Endothelial cell of umbilical vein (primary cell): ENCODE results near the gene BCR. TPM values are rescaled to one million over a fixed set of nuclear protein-coding genes. Genes with fewer than 3 reads are reported as not detected.

Experiments used
- BruUV-seq: library from RNA; stranded (reverse); fragments of 400-500 nt; replicated peaks from 2 replicates; lab custom pipeline; 2021; lab: Mats Ljungman, UMichigan
- CTCF ChIA-PET: fragments of 300-600, 350-600 bp; sonication (Branson Sonifier 250); formaldehyde crosslinking; loops from one replicate; lab custom pipeline; 2021; ENCODE audit warnings: antibody characterized with exemption, inconsistent platforms; lab: Charles Lee
- POLR2A ChIA-PET: fragments of 300-600, 350-600 bp; sonication (Branson Sonifier 250); formaldehyde crosslinking; loops from one replicate; lab custom pipeline; 2021; ENCODE audit warnings: antibody characterized with exemption, inconsistent platforms; lab: Charles Lee
- DNase-seq: peaks from one replicate; pipeline ENCODE4 v3.0.0-alpha.2; 2011; ENCODE audit warnings: low read depth, low spot score
- FAIRE-seq: peaks from 2 replicates; lab custom pipeline; 2011; peaks lifted over from hg19 to GRCh38; lab: Jason Lieb, UNC
- H2AFZ ChIP-seq: 2 replicates; pipeline ENCODE4 v1.6.0; 2012; ENCODE audit warnings: low read depth, low read length, control low read depth, inconsistent platforms
- H3K27ac ChIP-seq: 2 replicates; pipeline ENCODE4 v1.5.1; 2011; ENCODE audit warnings: low read depth, mild to moderate bottlenecking, control low read depth, low read length, moderate library complexity; ENCODE audit not compliant: insufficient read depth
- H3K27me3 ChIP-seq, 2 experiments: 2 replicates each; pipeline versions ENCODE4 v1.6.0 to v1.6.1; 2011; ENCODE audit warnings: low read length in 2 of 2, mixed read lengths in 1 of 2; ENCODE audit not compliant: control insufficient read depth in 2 of 2, insufficient read depth in 2 of 2
- H3K36me3 ChIP-seq, 2 experiments: 2 replicates in 1 of 2; 3 replicates in 1 of 2; pipeline ENCODE4 v1.5.1; 2011; ENCODE audit warnings: low read length in 2 of 2, mild to moderate bottlenecking in 1 of 2, moderate library complexity in 1 of 2; ENCODE audit not compliant: control insufficient read depth in 2 of 2, insufficient read depth in 2 of 2; ENCODE audit errors: extremely low read depth in 1 of 2
- H3K4me1 ChIP-seq: 3 replicates; pipeline ENCODE4 v1.5.1; 2011; ENCODE audit warnings: mild to moderate bottlenecking, low read length; ENCODE audit not compliant: control insufficient read depth, insufficient read depth; ENCODE audit errors: extremely low read depth
- H3K4me2 ChIP-seq: 2 replicates; pipeline ENCODE4 v1.6.1; 2011; ENCODE audit warnings: low read length, control low read depth, mixed read lengths; ENCODE audit not compliant: insufficient read depth
- H3K4me3 ChIP-seq, 3 experiments: fragments of 200-600 bp in 1 of 3; sonication (generic), shearing (Covaris generic) in 1 of 3; replicated peaks in 1 of 3; 2 replicates each; pipeline ENCODE4 v1.5.1; 2011 to 2016; ENCODE audit warnings: control low read depth in 3 of 3, low read length in 3 of 3, mild to moderate bottlenecking in 2 of 3, inconsistent platforms in 1 of 3, low read depth in 1 of 3, moderate library complexity in 1 of 3; ENCODE audit not compliant: insufficient read depth in 1 of 3
- H3K79me2 ChIP-seq: 2 replicates; pipeline ENCODE4 v1.6.0; 2012; ENCODE audit warnings: low read length, inconsistent platforms; ENCODE audit not compliant: control insufficient read depth, insufficient read depth
- H3K9ac ChIP-seq: replicated peaks from 2 replicates; pipeline ENCODE3; 2011; ENCODE audit warnings: low read length, control low read depth; ENCODE audit not compliant: insufficient read depth; ENCODE audit errors: extremely low read depth
- H3K9me1 ChIP-seq: replicated peaks from 3 replicates; pipeline ENCODE4 v1.6.0; 2011; ENCODE audit warnings: mild to moderate bottlenecking, low read length; ENCODE audit not compliant: control insufficient read depth, insufficient read depth; ENCODE audit errors: extremely low read depth
- H3K9me3 ChIP-seq: replicated peaks from 2 replicates; pipeline ENCODE4 v1.5.1; 2012; ENCODE audit warnings: low read length, inconsistent platforms; ENCODE audit not compliant: control insufficient read depth, insufficient read depth
- H4K20me1 ChIP-seq: replicated peaks from 2 replicates; pipeline ENCODE3; 2011; ENCODE audit warnings: mild to moderate bottlenecking, low read length; ENCODE audit not compliant: control insufficient read depth, insufficient read depth; ENCODE audit errors: extremely low read depth
- CTCF ChIP-seq, 2 donors: IDR thresholded peaks; 1 replicate in 1 of 2; 2 replicates in 1 of 2; pipeline ENCODE4 v1.5.1; 2011; ENCODE audit warnings: low read length in 2 of 2, mild to moderate bottlenecking in 2 of 2, moderate library complexity in 2 of 2, control low read depth in 1 of 2, inconsistent platforms in 1 of 2, low read depth in 1 of 2; ENCODE audit not compliant: insufficient read depth in 1 of 2; ENCODE audit errors: extremely low read depth in 1 of 2
- FOS ChIP-seq: IDR thresholded peaks from 2 replicates; pipeline ENCODE4 v1.6.1; 2011; ENCODE audit warnings: mild to moderate bottlenecking, low read length, moderate library complexity, borderline replicate concordance; ENCODE audit not compliant: insufficient read depth
- GATA2 ChIP-seq: IDR thresholded peaks from 2 replicates; pipeline ENCODE4 v1.7.0; 2011; ENCODE audit warnings: low read depth, mild to moderate bottlenecking, moderate library complexity, mixed read lengths, low read length; ENCODE audit not compliant: insufficient read length, insufficient read depth
- POLR2AphosphoS5 ChIP-seq: IDR thresholded peaks from 2 replicates; pipeline ENCODE4 v1.6.1; 2012; ENCODE audit warnings: low read depth, mild to moderate bottlenecking, control low read depth, low read length, moderate library complexity; ENCODE audit not compliant: insufficient read depth
- dilution Hi-C: fragments of 300-500 bp; cut with MboI; formaldehyde crosslinking; loops from one replicate; pipeline ENCODE4 v1.15.0; 2019; ENCODE audit warnings: low sequenced_read_pairs; ENCODE audit not compliant: extremely low pct_ligation_motif_present
- intact Hi-C: fragments of 100-400 bp; cut with micrococcal nuclease; formaldehyde crosslinking; loops from one replicate; pipeline ENCODE4 v1.10.0; 2022
- polyA plus RNA-seq, 4 experiments: library from polyadenylated mRNA; depleted of rRNA in 3 of 4; stranded (reverse) in 3 of 4; unstranded in 1 of 4; fragments of >200 nt; gene quantifications; 2 replicates each; pipeline versions ENCODE4 v1.2.1 to v1.2.3, GENCODE V29; 2011 to 2012; ENCODE audit warnings: missing spikeins in 1 of 4
- total RNA-seq: library from RNA; stranded (reverse); gene quantifications from 2 replicates; pipeline ENCODE4 v1.2.3, GENCODE V29; 2021
- TF ChIP-seq, protein P1 (sequence below): IDR thresholded peaks from 2 replicates; pipeline ENCODE4 v1.6.1; 2011; ENCODE audit not compliant: insufficient read depth, insufficient read length

BCR gene
- total and polyA plus RNA-seq, 2 donors (not counting 3 experiments of a cell fraction or from before 2014, with no cell fraction given): 129 to 141 TPM

- Histone ChIP-seq H3K9ac (peak overlapping the region; percentile 14), H3K36me3 (no peaks in the 10 kb centered on the region), H3K9me1 (no peaks in the 10 kb centered on the region), H2AFZ (no peak overlapping the region), H3K4me3 (no peak overlapping the region), H4K20me1 (no peaks in the 10 kb centered on the region), H3K27ac (peak overlapping the region; percentile 11), H3K4me1 (peaks cover 12% of the 10 kb centered on the region), H3K9me3 (no peaks in the 10 kb centered on the region), H3K4me2 (no peak overlapping the region), H3K27me3 (no peaks in the 10 kb centered on the region), H3K79me2 (no peaks in the 10 kb centered on the region)
- FAIRE-seq: no peak
- no peak for DNase-seq
- BruUV-seq: no TSS peak
- intact Hi-C loops (loop anchor here (10.0 kb wide), 1 partner anchor 242 kb away; no protein-coding TSS in a partner anchor), dilution Hi-C loops (no loop called here)
- no peak for TF ChIP-seq GATA2
- no peak for TF ChIP-seq CTCF (IDR thresholded peaks at IDR 0.05; ENCODE audit: extremely low read depth in 1 of 2, insufficient read depth in 1 of 2, low read depth in 1 of 2, low read length in 2 of 2)
- TF ChIP-seq POLR2AphosphoS5: no peak
- no peak for TF ChIP-seq FOS
- TF ChIP-seq, protein P1, sequence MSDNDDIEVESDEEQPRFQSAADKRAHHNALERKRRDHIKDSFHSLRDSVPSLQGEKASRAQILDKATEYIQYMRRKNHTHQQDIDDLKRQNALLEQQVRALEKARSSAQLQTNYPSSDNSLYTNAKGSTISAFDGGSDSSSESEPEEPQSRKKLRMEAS: no peak
- ChIA-PET CTCF (interaction anchor here (1.0 to 2.2 kb wide), 5 partner anchors 14 to 243 kb away, joined by 3 to 6 read pairs (median 4); no protein-coding TSS in a partner anchor), POLR2A (no interaction called here)
Measured at GRCh38 chr22:23142546-23143105, 37.7 kb upstream of the BCR start.
